Heart right ventricle (tissue), 16 donors: ENCODE measurements around the gene ZNF567. TPM values are rescaled to one million over a fixed set of nuclear protein-coding genes. Genes with fewer than 3 reads are reported as not detected.
"Not testable (repeated sequence)": the region's sequence is repeated elsewhere in the genome, so short reads cannot be mapped to it uniquely, and the experiment has no call there.

Experiments
- ATAC-seq, 8 donors: fragments of 200-7000 bp; cut with Tn5 transposase; one replicate each; pipeline ENCODE4 v1.9.1; 2020; ENCODE audit warnings: mild to moderate bottlenecking in 8 of 8, moderate library complexity in 8 of 8, moderate number of reproducible peaks in 1 of 8
- DNase-seq, 2 donors: peaks; one replicate each; pipeline ENCODE4 v3.0.0-alpha.2; 2020
- H3K27ac ChIP-seq, 10 donors: fragments of 200-600 bp; sonication (generic) in 2 of 10; one replicate each; pipeline versions ENCODE4 v1.5.0 to v1.8.0; 2020 to 2022; ENCODE audit warnings: mild to moderate bottlenecking in 3 of 10
- H3K27me3 ChIP-seq, 7 donors: fragments of 200-600 bp; one replicate each; pipeline ENCODE4 v1.8.0; 2021 to 2022; ENCODE audit warnings: mild to moderate bottlenecking in 2 of 7
- H3K36me3 ChIP-seq, 9 donors: fragments of 200-600 bp; sonication (generic) in 1 of 9; one replicate each; pipeline versions ENCODE4 v1.5.0 to v1.8.0; 2020 to 2022; ENCODE audit warnings: mild to moderate bottlenecking in 2 of 9
- H3K4me1 ChIP-seq, 9 donors: fragments of 200-600 bp; sonication (generic) in 1 of 9; one replicate each; pipeline versions ENCODE4 v1.5.0 to v1.8.0; 2020 to 2022; ENCODE audit warnings: mild to moderate bottlenecking in 4 of 9
- H3K4me3 ChIP-seq, 10 donors: fragments of 200-600 bp; sonication (generic) in 2 of 10; one replicate each; pipeline versions ENCODE4 v1.5.0 to v1.8.0; 2020 to 2022; ENCODE audit warnings: mild to moderate bottlenecking in 7 of 10, moderate library complexity in 2 of 10
- H3K9me3 ChIP-seq, 11 donors: fragments of 200-600 bp in 10 of 11; sonication (generic) in 2 of 11; one replicate each; pipeline versions ENCODE4 v1.5.0 to v1.8.0; 2013 to 2022; ENCODE audit warnings: mild to moderate bottlenecking in 2 of 11, control low read depth in 1 of 11, moderate library complexity in 1 of 11
- CTCF ChIP-seq, 9 donors: fragments of 200-600 bp; sonication (generic) in 2 of 9; IDR thresholded peaks; one replicate each; pipeline versions ENCODE4 v1.5.0 to v1.8.0; 2021 to 2022; ENCODE audit warnings: antibody characterized with exemption in 9 of 9, mild to moderate bottlenecking in 5 of 9, moderate library complexity in 1 of 9
- WGBS, 2 donors: extraction: QIAGEN DNeasy Blood & Tissue Kit; methylation state at CpG; one replicate each; pipeline ENCODE4 v1.1.7; 2013; ENCODE audit warnings: inconsistent platforms in 1 of 2; 5-methylcytosine and 5-hydroxymethylcytosine counted together
- intact Hi-C, 10 donors: fragments of 100-400 bp; cut with DNase I; formaldehyde crosslinking; loops; one replicate each; pipeline versions ENCODE4 v1.11.1 to v1.14.2; 2022
- polyA plus RNA-seq, 2 donors: library from polyadenylated mRNA; stranded (reverse); fragments of 200-250 nt; gene quantifications; one replicate each; pipeline ENCODE4 v1.2.3, GENCODE V29; 2013
- total RNA-seq, 10 donors: library from RNA; stranded (reverse); fragmentation: NEBNext Ultra II Directional in 3 of 10; extraction: Animal tissue kit (Norgen Biotek cat#: 25700) in 3 of 10; gene quantifications; one replicate each; pipeline versions ENCODE4 v1.2.1 to v1.2.4, GENCODE V29; 2021 to 2023
- donor health status: Arrhythmogenic right ventricular cardiomyopathy.
- donor health status: ischemic (EF 13 %, LVEDD 7.1; RV severe dilation, severe dysfunction).
- donor health status: healthy with polysubstance abuse.
- donor health status: DM: no; HTN: yes; CAD: no.
- donor health status: DM: no; HTN: no; CAD: no.
- donor health status: ischemic (EF 25% LVEDD 6.9; RV normal size, moderate dysfunction).
- donor health status: ischemic (EF 25% LVEDD 5.7; RV mildly dilated, moderate dysfunction).
- donor health status: healthy.
- donor health status: DM: yes; HTN: yes; CAD: no.
- donor health status: Ischemic cardiomyopathy.
- donor health status: ischemic (EF 35%, LVEDD 5.7; RV mildly dilated, moderate dysfunction).
- donor health status: nonischemic (EF 11% LVEDD 7.7; RV severe dilation, severe dysfunction).
- donor health status: DM: yes; HTN: yes; CAD: no.
- donor health status: PGD.
- donor health status: ischemic (EF 29% LVEDD 5.4; RV normal size, mild dysfunction).
- donor health status: nonischemic (EF 23%, LVEDD 6.1; RV moderate dilation, normal function).

Gene ZNF567
- total and polyA plus RNA-seq, 12 donors = 1.9 to 4.7 (median 3.6) TPM

GRCh38 chr19:36745870-36746269, 58.5 kb downstream of the ZNF567 start:
- intact Hi-C loops = loop anchor here in 2 of 10 donors (10.0 kb wide), 2 partner anchors 101 to 111 kb away; no protein-coding TSS in a partner anchor
- Histone ChIP-seq H3K27me3 (no peaks in the 10 kb centered on the region), H3K27ac (no peak overlapping the region), H3K4me1 (no peaks in the 10 kb centered on the region), H3K4me3 (no peak overlapping the region), H3K9me3 (peaks cover 15 to 100% (median 100%) of the 10 kb centered on the region in 11 donors), H3K36me3 (peaks cover 12 to 96% (median 59%) of the 10 kb centered on the region in 9 donors)
- no peak for TF ChIP-seq CTCF (IDR thresholded peaks at IDR 0.05)
- WGBS, 2 donors = 98% methylated on average over 4 of the region's 4 CpGs
- ATAC-seq = no peak
- DNase-seq = no peak

DNA sequence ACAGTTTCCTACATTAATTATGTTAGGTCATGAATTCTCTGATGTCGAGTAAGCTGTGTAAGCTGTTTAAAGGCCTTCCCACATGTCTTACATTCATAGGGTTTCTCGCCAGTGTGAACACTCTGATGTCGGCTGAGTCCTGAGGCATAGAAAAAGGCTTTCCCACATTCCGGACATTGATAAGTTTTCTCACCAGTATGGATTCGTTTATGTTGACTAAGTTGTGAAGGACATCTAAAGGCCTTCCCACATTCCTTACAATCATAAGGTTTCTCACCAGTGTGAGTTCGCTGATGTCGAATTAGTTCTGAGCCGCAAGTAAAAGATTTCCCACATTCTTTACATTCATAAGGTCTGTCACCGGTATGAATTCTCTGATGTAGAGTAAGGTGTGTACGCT, 60.3 kb downstream of the ZNF567 start:
- TF ChIP-seq CTCF (IDR thresholded peaks at IDR 0.05) = no peak
- no peak for ATAC-seq
- Histone ChIP-seq H3K36me3 (peaks cover 12 to 100% (median 76%) of the 10 kb centered on the region in 9 donors), H3K27me3 (no peaks in the 10 kb centered on the region), H3K4me3 (no peak overlapping the region), H3K9me3 (peaks cover 20 to 100% (median 100%) of the 10 kb centered on the region in 11 donors), H3K27ac (no peak overlapping the region), H3K4me1 (no peaks in the 10 kb centered on the region)
- WGBS, 2 donors = 97% methylated on average over 10 of the region's 10 CpGs
- no peak for DNase-seq
- intact Hi-C loops = loop anchor here in 2 of 10 donors (10.0 kb wide), 2 partner anchors 103 to 113 kb away; no protein-coding TSS in a partner anchor

DNA sequence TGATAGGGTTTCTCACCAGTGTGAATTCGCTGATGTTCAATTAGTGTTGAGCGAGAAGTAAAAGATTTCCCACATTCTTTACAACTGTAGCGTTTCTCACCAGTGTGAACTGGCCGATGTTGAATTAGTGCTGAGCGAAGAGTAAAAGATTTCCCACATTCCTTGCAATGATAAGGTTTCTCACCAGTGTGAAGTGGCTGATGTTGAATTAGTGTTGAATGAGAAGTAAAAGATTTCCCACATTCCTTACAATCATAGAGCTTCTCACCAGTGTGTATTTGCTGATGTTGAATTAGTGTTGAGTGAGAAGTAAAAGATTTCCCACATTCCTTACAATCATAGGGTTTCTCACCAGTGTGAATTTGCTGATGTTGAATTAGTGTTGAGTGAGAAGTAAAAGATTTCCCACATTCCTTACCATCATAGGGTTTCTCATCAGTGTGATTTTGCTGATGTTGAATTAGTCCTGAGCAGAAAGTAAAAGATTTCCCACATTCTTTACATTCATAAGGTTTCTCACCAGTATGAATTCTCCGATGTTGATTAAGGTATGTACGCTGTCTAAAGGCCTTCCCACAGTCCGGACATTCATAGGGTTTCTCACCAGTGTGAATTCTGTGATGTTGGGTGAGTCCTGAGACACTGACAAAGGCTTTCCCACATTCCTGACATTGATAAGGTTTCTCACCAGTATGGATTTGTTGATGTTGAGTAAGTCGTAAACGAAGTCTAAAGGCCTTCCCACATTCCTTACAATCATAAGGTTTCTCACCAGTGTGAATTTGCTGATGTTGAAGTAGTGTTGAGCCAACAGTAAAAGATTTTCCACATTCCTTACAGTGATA, 61.2 kb downstream of the ZNF567 start:
- DNase-seq (no peak), ATAC-seq (no peak)
- peaks cover 20 to 100% (median 100%) of the 10 kb centered on the region in 11 donors for H3K9me3 ChIP-seq
- no peaks in the 10 kb centered on the region for H3K4me1 ChIP-seq
- intact Hi-C loops = loop anchor here in 2 of 10 donors (10.0 kb wide), 2 partner anchors 104 to 114 kb away; no protein-coding TSS in a partner anchor
- H3K36me3 ChIP-seq = peaks cover 12 to 100% (median 83%) of the 10 kb centered on the region in 9 donors
- no peak overlapping the region for H3K27ac ChIP-seq
- 98% methylated on average over 10 of the region's 10 CpGs for WGBS, 2 donors
- H3K4me3 ChIP-seq = no peak overlapping the region
- no peaks in the 10 kb centered on the region for H3K27me3 ChIP-seq
- no peak for TF ChIP-seq CTCF (IDR thresholded peaks at IDR 0.05)

GRCh38 chr19:36749613-36750012, 62.2 kb downstream of the ZNF567 start:
- DNase-seq, H3K27me3 ChIP-seq, H3K27ac ChIP-seq, H3K4me3 ChIP-seq, ATAC-seq, H3K4me1 ChIP-seq: not testable (repeated sequence)
- WGBS, 2 donors = 98% methylated on average over 8 of the region's 8 CpGs
- intact Hi-C loops = loop anchor here in 2 of 10 donors (10.0 kb wide), 2 partner anchors 105 to 115 kb away; no protein-coding TSS in a partner anchor
- Histone ChIP-seq H3K36me3 (peaks cover 12 to 100% (median 80%) of the 10 kb centered on the region in 9 donors), H3K9me3 (peaks cover 20 to 100% (median 100%) of the 10 kb centered on the region in 11 donors)
